Measurements from ENCODE around the gene EIF3F.

The EIF3F gene

GRCh38 chr11:8031248-8032115 lies 44.3 kb downstream of the EIF3F start:
- no peak overlapping the region for H3K4me3 Mint-ChIP-seq
- H3K27me3 Mint-ChIP-seq (ENCODE audit: low read depth, poor library complexity): peaks cover 46% of the 10 kb centered on the region
- no peak overlapping the region for H3K27ac Mint-ChIP-seq
- H3K4me1 Mint-ChIP-seq: peaks cover 32% of the 10 kb centered on the region
- no peaks in the 10 kb centered on the region for H3K36me3 Mint-ChIP-seq (ENCODE audit: low read depth)
- H3K9me3 Mint-ChIP-seq: no peaks in the 10 kb centered on the region
- no peak for DNase-seq
- TF ChIP-seq, protein P1, sequence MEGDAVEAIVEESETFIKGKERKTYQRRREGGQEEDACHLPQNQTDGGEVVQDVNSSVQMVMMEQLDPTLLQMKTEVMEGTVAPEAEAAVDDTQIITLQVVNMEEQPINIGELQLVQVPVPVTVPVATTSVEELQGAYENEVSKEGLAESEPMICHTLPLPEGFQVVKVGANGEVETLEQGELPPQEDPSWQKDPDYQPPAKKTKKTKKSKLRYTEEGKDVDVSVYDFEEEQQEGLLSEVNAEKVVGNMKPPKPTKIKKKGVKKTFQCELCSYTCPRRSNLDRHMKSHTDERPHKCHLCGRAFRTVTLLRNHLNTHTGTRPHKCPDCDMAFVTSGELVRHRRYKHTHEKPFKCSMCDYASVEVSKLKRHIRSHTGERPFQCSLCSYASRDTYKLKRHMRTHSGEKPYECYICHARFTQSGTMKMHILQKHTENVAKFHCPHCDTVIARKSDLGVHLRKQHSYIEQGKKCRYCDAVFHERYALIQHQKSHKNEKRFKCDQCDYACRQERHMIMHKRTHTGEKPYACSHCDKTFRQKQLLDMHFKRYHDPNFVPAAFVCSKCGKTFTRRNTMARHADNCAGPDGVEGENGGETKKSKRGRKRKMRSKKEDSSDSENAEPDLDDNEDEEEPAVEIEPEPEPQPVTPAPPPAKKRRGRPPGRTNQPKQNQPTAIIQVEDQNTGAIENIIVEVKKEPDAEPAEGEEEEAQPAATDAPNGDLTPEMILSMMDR (IDR thresholded peaks at IDR 0.05): no peak

- peaks cover 32% of the 10 kb centered on the region for H3K4me1 Mint-ChIP-seq
- no peak for DNase-seq
- no peaks in the 10 kb centered on the region for H3K36me3 Mint-ChIP-seq (ENCODE audit: low read depth)
- no peak overlapping the region for H3K4me3 Mint-ChIP-seq
- H3K27me3 Mint-ChIP-seq (ENCODE audit: low read depth, poor library complexity): peaks cover 52% of the 10 kb centered on the region
- no peaks in the 10 kb centered on the region for H3K9me3 Mint-ChIP-seq
- H3K27ac Mint-ChIP-seq: no peak overlapping the region
- TF ChIP-seq, protein P1 (IDR thresholded peaks at IDR 0.05): no peak
These were observed 45.0 kb downstream of the EIF3F start for GRCh38 chr11:8032122-8032521.

- Mint-ChIP-seq H3K27me3 (ENCODE audit: low read depth, poor library complexity) (peaks cover 58% of the 10 kb centered on the region), H3K4me1 (peaks cover 32% of the 10 kb centered on the region), H3K27ac (no peak overlapping the region), H3K9me3 (no peaks in the 10 kb centered on the region), H3K4me3 (peak overlapping the region; percentile 69), H3K36me3 (ENCODE audit: low read depth) (no peaks in the 10 kb centered on the region)
- DNase-seq: no peak
- TF ChIP-seq, protein P1 (IDR thresholded peaks at IDR 0.05): no peak
These were observed 45.6 kb downstream of the EIF3F start for GRCh38 chr11:8032576-8033304.

- Mint-ChIP-seq H3K27ac (no peak overlapping the region), H3K4me1 (peaks cover 32% of the 10 kb centered on the region), H3K27me3 (ENCODE audit: low read depth, poor library complexity) (peaks cover 58% of the 10 kb centered on the region), H3K4me3 (peak overlapping the region; percentile 69), H3K9me3 (no peaks in the 10 kb centered on the region), H3K36me3 (ENCODE audit: low read depth) (no peaks in the 10 kb centered on the region)
- TF ChIP-seq, protein P1 (IDR thresholded peaks at IDR 0.05): peak; percentile 81
- DNase-seq: peak; percentile 79
These were observed 46.4 kb downstream of the EIF3F start for GRCh38 chr11:8033305-8034105.

DNA sequence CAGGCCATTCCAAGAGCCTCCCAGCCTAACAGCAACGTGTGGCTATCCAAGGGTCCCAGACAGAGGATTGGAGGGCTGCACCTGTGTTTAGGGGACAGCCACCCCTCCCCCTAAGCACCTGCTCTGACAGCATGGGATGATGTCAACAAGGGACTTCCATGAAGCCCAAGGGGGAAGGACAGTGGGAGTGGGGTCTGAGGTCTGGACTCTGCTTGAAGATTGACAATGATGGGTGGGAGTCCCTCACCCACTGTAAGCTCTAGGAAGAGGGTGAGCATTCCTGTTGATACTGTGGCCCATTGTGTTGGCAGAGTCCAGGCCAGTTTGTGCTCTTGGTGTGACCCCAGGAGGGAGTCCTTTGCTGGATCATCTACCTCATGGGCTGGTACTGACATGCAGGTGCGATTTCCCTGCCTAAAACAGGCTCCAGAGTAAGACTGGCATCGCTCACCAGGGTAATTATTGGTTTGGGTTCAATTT lies 47.0 kb downstream of the EIF3F start:
- Mint-ChIP-seq H3K4me1 (peaks cover 32% of the 10 kb centered on the region), H3K27me3 (ENCODE audit: low read depth, poor library complexity) (peaks cover 51% of the 10 kb centered on the region), H3K27ac (no peak overlapping the region), H3K36me3 (ENCODE audit: low read depth) (no peaks in the 10 kb centered on the region), H3K4me3 (no peak overlapping the region), H3K9me3 (no peaks in the 10 kb centered on the region)
- DNase-seq: no peak
- TF ChIP-seq, protein P1 (IDR thresholded peaks at IDR 0.05): no peak

Measured in nephron progenitor cell (in vitro differentiated cells).